Esophagus squamous epithelium (tissue), 5 donors: ENCODE results near the gene RPTOR. TPM values are rescaled to one million over a fixed set of nuclear protein-coding genes. Genes with fewer than 3 reads are reported as not detected.
"Not testable (repeated sequence)": the region's sequence is repeated elsewhere in the genome, so short reads cannot be mapped to it uniquely, and the experiment has no call there.

ENCODE experiments used
- DNase-seq: peaks from one replicate; lab custom pipeline; 2025; lab: John Stamatoyannopoulos, UW
- H3K27ac ChIP-seq, 4 donors: fragments of 200-600 bp; sonication (generic); one replicate each; pipeline ENCODE4 v1.5.1; 2016 to 2019; ENCODE audit warnings: mild to moderate bottlenecking in 1 of 4
- H3K27me3 ChIP-seq, 4 donors: fragments of 200-600 bp; sonication (generic); 1 replicate in 3 of 4; 2 replicates in 1 of 4; pipeline versions ENCODE4 v1.5.1 to v1.6.0; 2017 to 2021; ENCODE audit warnings: antibody characterized with exemption in 1 of 4
- H3K36me3 ChIP-seq, 3 donors: fragments of 200-600 bp; sonication (generic); one replicate each; pipeline ENCODE4 v1.5.1; 2016 to 2019
- H3K4me1 ChIP-seq, 3 donors: fragments of 200-600 bp; sonication (generic); one replicate each; pipeline ENCODE4 v1.5.1; 2017 to 2019
- H3K4me3 ChIP-seq, 4 donors: fragments of 200-600 bp; sonication (generic); 1 replicate in 3 of 4; 2 replicates in 1 of 4; pipeline ENCODE4 v1.5.1; 2016 to 2019; ENCODE audit warnings: mild to moderate bottlenecking in 2 of 4, moderate library complexity in 1 of 4
- H3K9me3 ChIP-seq, 3 donors: fragments of 200-600 bp; sonication (generic); one replicate each; pipeline ENCODE4 v1.5.1; 2016 to 2019
- CTCF ChIP-seq, 6 experiments: fragments of 450-650 bp in 4 of 6; fragments of 200-600 bp in 2 of 6; sonication (generic) in 2 of 6; IDR thresholded peaks; one replicate each; pipeline ENCODE4 v1.5.1; 2016 to 2019; ENCODE audit warnings: antibody characterized with exemption in 6 of 6, mild to moderate bottlenecking in 4 of 6, moderate library complexity in 4 of 6
- POLR2A ChIP-seq, 4 donors: fragments of 450-650 bp; IDR thresholded peaks; one replicate each; pipeline ENCODE4 v1.6.1; 2017; ENCODE audit warnings: antibody characterized with exemption in 4 of 4, mild to moderate bottlenecking in 4 of 4, moderate library complexity in 3 of 4
- WGBS, 2 donors: methylation state at CpG; one replicate each; pipeline ENCODE4 v1.1.5; 2018; 5-methylcytosine and 5-hydroxymethylcytosine counted together
- intact Hi-C: fragments of 100-400 bp; cut with DNase I; formaldehyde crosslinking; loops from one replicate; pipeline ENCODE4 v1.15.0; 2022
- total RNA-seq, 4 donors: library from RNA; depleted of rRNA; stranded (reverse); fragments of >200 nt; gene quantifications; one replicate each; pipeline ENCODE4 v1.1.0, GENCODE V29; 2016
- donor health status: DM: yes; HTN: yes; CAD: no.

Gene RPTOR
- total RNA-seq, 4 donors from 2014 or later = 11.7 to 27.8 (median 22.8) TPM

GRCh38 chr17:80577876-80578570 is 33.4 kb downstream of the RPTOR start:
- H3K4me3 ChIP-seq = no peak overlapping the region
- H3K9me3 ChIP-seq = no peaks in the 10 kb centered on the region
- peaks cover 0 to 5% (median 0%) of the 10 kb centered on the region in 3 donors for H3K36me3 ChIP-seq
- H3K4me1 ChIP-seq = peaks cover 0 to 13% (median 0%) of the 10 kb centered on the region in 3 donors
- intact Hi-C loops = loop anchor here (10.0 kb wide), 1 partner anchor 153 kb away; no protein-coding TSS in a partner anchor
- WGBS, 2 donors = 87 to 95% methylated on average over 11 to 14 of the region's 14 CpGs
- H3K27me3 ChIP-seq = no peaks in the 10 kb centered on the region
- DNase-seq = no peak
- TF ChIP-seq POLR2A (IDR thresholded peaks at IDR 0.05) = no peak
- no peak for TF ChIP-seq CTCF (IDR thresholded peaks at IDR 0.05)
- H3K27ac ChIP-seq = no peak overlapping the region

- H3K27ac ChIP-seq, H3K27me3 ChIP-seq, H3K4me3 ChIP-seq, H3K36me3 ChIP-seq, DNase-seq, H3K9me3 ChIP-seq: not testable (repeated sequence)
- intact Hi-C loops = loop anchor here (10.0 kb wide), 1 partner anchor 154 kb away; no protein-coding TSS in a partner anchor
- WGBS, 2 donors = 88 to 90% methylated on average over 15 of the region's 15 CpGs
- peaks cover 0 to 13% (median 0%) of the 10 kb centered on the region in 3 donors for H3K4me1 ChIP-seq
Measured at GRCh38 chr17:80578668-80579388, 34.2 kb downstream of the RPTOR start.

GRCh38 chr17:80582165-80582564 is 37.5 kb downstream of the RPTOR start:
- TF ChIP-seq CTCF (IDR thresholded peaks at IDR 0.05) (no peak), POLR2A (IDR thresholded peaks at IDR 0.05) (no peak)
- Histone ChIP-seq H3K4me1 (peaks cover 0 to 8% (median 0%) of the 10 kb centered on the region in 3 donors), H3K27me3 (no peaks in the 10 kb centered on the region), H3K9me3 (no peaks in the 10 kb centered on the region), H3K4me3 (no peak overlapping the region), H3K36me3 (peaks cover 0 to 5% (median 0%) of the 10 kb centered on the region in 3 donors), H3K27ac (no peak overlapping the region)
- no peak for DNase-seq
- WGBS, 2 donors = 81 to 87% methylated on average over 5 to 6 of the region's 6 CpGs
- intact Hi-C loops = no loop called here

- Histone ChIP-seq H3K27me3 (no peaks in the 10 kb centered on the region), H3K36me3 (peaks cover 0 to 5% (median 0%) of the 10 kb centered on the region in 3 donors), H3K27ac (no peak overlapping the region), H3K9me3 (no peaks in the 10 kb centered on the region), H3K4me1 (no peaks in the 10 kb centered on the region), H3K4me3 (no peak overlapping the region)
- intact Hi-C loops = no loop called here
- no peak for DNase-seq
- TF ChIP-seq CTCF (IDR thresholded peaks at IDR 0.05) (no peak), POLR2A (IDR thresholded peaks at IDR 0.05) (no peak)
- WGBS, 2 donors = 75 to 83% methylated on average over 10 of the region's 10 CpGs
Measured at GRCh38 chr17:80584176-80584905, 39.7 kb downstream of the RPTOR start.

GRCh38 chr17:80585890-80586845 is 41.5 kb downstream of the RPTOR start:
- Histone ChIP-seq H3K4me1 (no peaks in the 10 kb centered on the region), H3K4me3 (no peak overlapping the region), H3K9me3 (no peaks in the 10 kb centered on the region), H3K27me3 (no peaks in the 10 kb centered on the region), H3K36me3 (peaks cover 0 to 5% (median 0%) of the 10 kb centered on the region in 3 donors), H3K27ac (no peak overlapping the region)
- 76 to 79% methylated on average over 16 to 24 of the region's 24 CpGs for WGBS, 2 donors
- no peak for DNase-seq
- TF ChIP-seq POLR2A (IDR thresholded peaks at IDR 0.05) = no peak
- TF ChIP-seq CTCF (IDR thresholded peaks at IDR 0.05) = no peak
- intact Hi-C loops = no loop called here
